Heart right ventricle (tissue), 16 donors: ENCODE data around the gene PBXIP1. TPM values are rescaled to one million over a fixed set of nuclear protein-coding genes. Genes with fewer than 3 reads are reported as not detected.

Experiments used
- ATAC-seq, 8 donors: fragments of 200-7000 bp; cut with Tn5 transposase; one replicate each; pipeline ENCODE4 v1.9.1; 2020; ENCODE audit warnings: mild to moderate bottlenecking in 8 of 8, moderate library complexity in 8 of 8, moderate number of reproducible peaks in 1 of 8
- DNase-seq, 2 donors: peaks; one replicate each; pipeline ENCODE4 v3.0.0-alpha.2; 2020
- H3K27ac ChIP-seq, 10 donors: fragments of 200-600 bp; sonication (generic) in 2 of 10; one replicate each; pipeline versions ENCODE4 v1.5.0 to v1.8.0; 2020 to 2022; ENCODE audit warnings: mild to moderate bottlenecking in 3 of 10
- H3K27me3 ChIP-seq, 7 donors: fragments of 200-600 bp; one replicate each; pipeline ENCODE4 v1.8.0; 2021 to 2022; ENCODE audit warnings: mild to moderate bottlenecking in 2 of 7
- H3K36me3 ChIP-seq, 9 donors: fragments of 200-600 bp; sonication (generic) in 1 of 9; one replicate each; pipeline versions ENCODE4 v1.5.0 to v1.8.0; 2020 to 2022; ENCODE audit warnings: mild to moderate bottlenecking in 2 of 9
- H3K4me1 ChIP-seq, 9 donors: fragments of 200-600 bp; sonication (generic) in 1 of 9; one replicate each; pipeline versions ENCODE4 v1.5.0 to v1.8.0; 2020 to 2022; ENCODE audit warnings: mild to moderate bottlenecking in 4 of 9
- H3K4me3 ChIP-seq, 10 donors: fragments of 200-600 bp; sonication (generic) in 2 of 10; one replicate each; pipeline versions ENCODE4 v1.5.0 to v1.8.0; 2020 to 2022; ENCODE audit warnings: mild to moderate bottlenecking in 7 of 10, moderate library complexity in 2 of 10
- H3K9me3 ChIP-seq, 11 donors: fragments of 200-600 bp in 10 of 11; sonication (generic) in 2 of 11; one replicate each; pipeline versions ENCODE4 v1.5.0 to v1.8.0; 2013 to 2022; ENCODE audit warnings: mild to moderate bottlenecking in 2 of 11, control low read depth in 1 of 11, moderate library complexity in 1 of 11
- WGBS, 2 donors: extraction: QIAGEN DNeasy Blood & Tissue Kit; methylation state at CpG; one replicate each; pipeline ENCODE4 v1.1.7; 2013; ENCODE audit warnings: inconsistent platforms in 1 of 2; 5-methylcytosine and 5-hydroxymethylcytosine counted together
- intact Hi-C, 10 donors: fragments of 100-400 bp; cut with DNase I; formaldehyde crosslinking; loops; one replicate each; pipeline versions ENCODE4 v1.11.1 to v1.14.2; 2022
- polyA plus RNA-seq, 2 donors: library from polyadenylated mRNA; stranded (reverse); fragments of 200-250 nt; gene quantifications; one replicate each; pipeline ENCODE4 v1.2.3, GENCODE V29; 2013
- total RNA-seq, 10 donors: library from RNA; stranded (reverse); fragmentation: NEBNext Ultra II Directional in 3 of 10; extraction: Animal tissue kit (Norgen Biotek cat#: 25700) in 3 of 10; gene quantifications; one replicate each; pipeline versions ENCODE4 v1.2.1 to v1.2.4, GENCODE V29; 2021 to 2023
- TF ChIP-seq, protein P1 (sequence below), 9 donors: fragments of 200-600 bp; sonication (generic) in 2 of 9; IDR thresholded peaks; one replicate each; pipeline versions ENCODE4 v1.5.0 to v1.8.0; 2021 to 2022; ENCODE audit warnings: antibody characterized with exemption in 9 of 9, mild to moderate bottlenecking in 5 of 9, moderate library complexity in 1 of 9
- donor health status: Arrhythmogenic right ventricular cardiomyopathy.
- donor health status: ischemic (EF 13 %, LVEDD 7.1; RV severe dilation, severe dysfunction).
- donor health status: healthy with polysubstance abuse.
- donor health status: DM: no; HTN: yes; CAD: no.
- donor health status: DM: no; HTN: no; CAD: no.
- donor health status: ischemic (EF 25% LVEDD 6.9; RV normal size, moderate dysfunction).
- donor health status: ischemic (EF 25% LVEDD 5.7; RV mildly dilated, moderate dysfunction).
- donor health status: healthy.
- donor health status: DM: yes; HTN: yes; CAD: no.
- donor health status: Ischemic cardiomyopathy.
- donor health status: ischemic (EF 35%, LVEDD 5.7; RV mildly dilated, moderate dysfunction).
- donor health status: nonischemic (EF 11% LVEDD 7.7; RV severe dilation, severe dysfunction).
- donor health status: DM: yes; HTN: yes; CAD: no.
- donor health status: PGD.
- donor health status: ischemic (EF 29% LVEDD 5.4; RV normal size, mild dysfunction).
- donor health status: nonischemic (EF 23%, LVEDD 6.1; RV moderate dilation, normal function).

PBXIP1 gene
- total and polyA plus RNA-seq, 12 donors = 25.4 to 75.0 (median 46.0) TPM

DNA sequence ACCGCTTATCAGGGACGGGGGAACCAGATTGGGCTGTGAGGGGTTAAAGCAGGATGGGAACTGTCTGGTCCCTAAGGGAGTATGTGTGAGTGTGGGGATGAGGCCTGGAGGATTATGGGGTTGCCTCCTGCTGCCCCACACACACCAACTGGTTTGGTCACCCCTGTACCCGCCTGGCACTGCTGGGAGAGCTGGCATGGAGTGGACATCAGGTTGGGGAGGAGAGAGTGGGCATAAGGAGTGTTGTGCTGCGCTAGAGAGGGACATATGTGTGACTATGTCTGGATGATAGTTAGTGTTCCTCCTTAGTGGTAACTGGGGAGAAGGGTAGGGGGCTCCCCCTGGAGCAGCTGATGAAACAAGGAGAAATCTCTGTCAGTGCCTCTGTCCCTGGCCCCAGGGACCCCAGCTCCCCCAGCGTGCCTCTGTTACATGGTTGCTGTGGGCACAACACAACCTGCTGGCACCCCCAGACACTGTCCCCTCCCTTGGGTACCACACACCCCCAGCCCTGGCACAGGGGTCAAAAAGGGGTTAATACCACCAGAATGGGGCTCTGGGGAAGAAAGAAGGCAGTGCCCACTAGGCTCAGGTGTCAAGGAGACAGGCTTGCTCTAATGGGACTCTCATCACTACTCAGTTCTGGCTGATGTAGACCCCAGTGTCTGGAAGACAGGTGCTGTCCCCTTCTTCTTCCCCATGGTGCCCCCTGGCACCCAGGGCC, 48.6 kb upstream of the PBXIP1 start:
- ATAC-seq = no peak
- WGBS, 2 donors = 24 to 33% methylated on average over 5 of the region's 5 CpGs
- Histone ChIP-seq H3K9me3 (no peaks in the 10 kb centered on the region), H3K36me3 (no peaks in the 10 kb centered on the region), H3K4me1 (peaks cover 29 to 71% (median 60%) of the 10 kb centered on the region in 9 donors), H3K27ac (peak overlapping the region; percentile 90 to 98 (median 96)), H3K27me3 (no peaks in the 10 kb centered on the region), H3K4me3 (peak overlapping the region; percentile 50 to 97 (median 91))
- no peak for DNase-seq
- TF ChIP-seq, protein P1, sequence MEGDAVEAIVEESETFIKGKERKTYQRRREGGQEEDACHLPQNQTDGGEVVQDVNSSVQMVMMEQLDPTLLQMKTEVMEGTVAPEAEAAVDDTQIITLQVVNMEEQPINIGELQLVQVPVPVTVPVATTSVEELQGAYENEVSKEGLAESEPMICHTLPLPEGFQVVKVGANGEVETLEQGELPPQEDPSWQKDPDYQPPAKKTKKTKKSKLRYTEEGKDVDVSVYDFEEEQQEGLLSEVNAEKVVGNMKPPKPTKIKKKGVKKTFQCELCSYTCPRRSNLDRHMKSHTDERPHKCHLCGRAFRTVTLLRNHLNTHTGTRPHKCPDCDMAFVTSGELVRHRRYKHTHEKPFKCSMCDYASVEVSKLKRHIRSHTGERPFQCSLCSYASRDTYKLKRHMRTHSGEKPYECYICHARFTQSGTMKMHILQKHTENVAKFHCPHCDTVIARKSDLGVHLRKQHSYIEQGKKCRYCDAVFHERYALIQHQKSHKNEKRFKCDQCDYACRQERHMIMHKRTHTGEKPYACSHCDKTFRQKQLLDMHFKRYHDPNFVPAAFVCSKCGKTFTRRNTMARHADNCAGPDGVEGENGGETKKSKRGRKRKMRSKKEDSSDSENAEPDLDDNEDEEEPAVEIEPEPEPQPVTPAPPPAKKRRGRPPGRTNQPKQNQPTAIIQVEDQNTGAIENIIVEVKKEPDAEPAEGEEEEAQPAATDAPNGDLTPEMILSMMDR (IDR thresholded peaks at IDR 0.05) = no peak
- intact Hi-C loops = loop anchor here in 3 of 10 donors (5.0 to 10.0 kb wide), 3 partner anchors 42 to 60 kb away; partner anchors contain the start of genes ADAM15 (in 1 of the 3), EFNA4 (in 1 of the 3) and PYGO2 (in 1 of the 3)

DNA sequence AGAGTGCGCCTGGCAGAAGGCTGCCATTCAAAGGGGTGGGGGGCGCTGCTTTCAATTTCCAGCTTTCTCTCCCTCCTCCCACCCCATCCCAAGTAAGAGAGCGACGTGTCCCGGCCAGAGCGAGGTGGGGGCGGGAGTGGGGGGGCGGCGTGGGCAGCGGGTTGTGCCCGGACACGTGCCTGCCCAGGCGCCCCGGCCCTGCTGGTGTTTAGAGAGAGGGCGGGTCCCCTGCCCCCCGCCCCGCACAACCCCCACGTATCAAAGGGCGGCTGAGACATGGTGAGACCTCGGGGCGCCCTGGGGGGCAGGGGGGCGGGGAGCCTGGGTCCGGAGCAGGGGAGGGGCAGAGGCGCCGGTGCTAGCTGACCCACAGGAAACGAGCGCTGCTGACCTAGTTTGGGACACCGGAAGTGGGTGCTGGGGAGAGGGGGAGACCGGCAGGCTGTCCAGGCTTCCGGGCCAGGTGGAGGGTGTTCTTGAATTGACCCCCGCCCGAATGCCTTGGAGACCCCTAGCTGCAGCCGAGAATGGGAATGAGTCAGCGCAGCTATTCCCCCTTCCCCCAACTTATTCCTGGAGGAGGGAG, 48.0 kb upstream of the PBXIP1 start:
- H3K4me1 ChIP-seq = peaks cover 33 to 75% (median 66%) of the 10 kb centered on the region in 9 donors
- WGBS, 2 donors = 0 to 1% methylated on average over 34 of the region's 34 CpGs
- TF ChIP-seq, protein P1 (IDR thresholded peaks at IDR 0.05) = no peak
- no peaks in the 10 kb centered on the region for H3K9me3 ChIP-seq
- peak overlapping the region; percentile 50 to 97 (median 91) for H3K4me3 ChIP-seq
- ATAC-seq (peak in 7 of 8 donors; percentile 5 to 19 (median 8)), DNase-seq (peak; percentile 72 to 79)
- no peaks in the 10 kb centered on the region for H3K27me3 ChIP-seq
- H3K36me3 ChIP-seq = no peaks in the 10 kb centered on the region
- intact Hi-C loops = loop anchor here in 3 of 10 donors (5.0 to 10.0 kb wide), 3 partner anchors 42 to 61 kb away; partner anchors contain the start of genes ADAM15 (in 1 of the 3), EFNA4 (in 1 of the 3) and PYGO2 (in 1 of the 3)
- H3K27ac ChIP-seq = peak overlapping the region; percentile 90 to 98 (median 96)

DNA sequence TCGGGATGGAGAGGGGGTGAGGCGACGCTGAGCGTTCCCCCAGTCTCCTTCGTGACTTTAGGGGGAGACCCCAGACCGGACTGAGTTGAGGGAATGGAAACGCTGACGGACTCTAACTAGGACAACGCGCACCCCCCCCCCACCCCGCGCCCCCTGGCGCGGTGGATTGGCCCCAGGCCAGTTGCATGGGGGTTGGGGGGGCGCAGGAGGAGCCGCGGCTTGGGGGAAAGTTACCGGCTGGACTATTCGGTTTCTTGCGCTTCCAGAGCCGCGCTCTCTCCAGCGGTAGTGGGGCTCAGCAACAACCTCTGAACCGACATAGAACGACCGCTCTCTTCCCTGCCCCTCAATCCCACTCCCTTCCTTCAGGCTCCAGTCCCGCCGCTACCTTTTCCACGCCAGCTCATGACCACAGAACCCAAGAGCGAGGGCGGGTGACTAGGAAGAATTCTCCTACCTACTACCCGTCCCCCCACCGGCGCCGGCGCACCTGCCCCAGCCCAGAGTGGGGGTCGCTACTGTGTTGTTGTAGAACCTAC, 47.4 kb upstream of the PBXIP1 start:
- Histone ChIP-seq H3K36me3 (no peaks in the 10 kb centered on the region), H3K4me3 (peak overlapping the region; percentile 50 to 97 (median 91)), H3K27me3 (no peaks in the 10 kb centered on the region), H3K9me3 (no peaks in the 10 kb centered on the region), H3K27ac (peak overlapping the region; percentile 90 to 98 (median 96)), H3K4me1 (peaks cover 35 to 72% (median 64%) of the 10 kb centered on the region in 9 donors)
- no peak for DNase-seq
- ATAC-seq = no peak
- WGBS, 2 donors = 1% methylated on average over 37 of the region's 37 CpGs
- intact Hi-C loops = loop anchor here in 3 of 10 donors (5.0 to 10.0 kb wide), 3 partner anchors 41 to 62 kb away; partner anchors contain the start of genes ADAM15 (in 1 of the 3), EFNA4 (in 1 of the 3) and PYGO2 (in 1 of the 3)
- TF ChIP-seq, protein P1 (IDR thresholded peaks at IDR 0.05) = no peak
